Caco-2 (cell line): ENCODE measurements around the gene SOX9. TPM values are rescaled to one million over a fixed set of nuclear protein-coding genes. Genes with fewer than 3 reads are reported as not detected.

Source experiments
- BruUV-seq: library from RNA; stranded (reverse); fragments of 400-500 nt; replicated peaks from 2 replicates; lab custom pipeline; 2021; lab: Mats Ljungman, UMichigan
- CTCF ChIA-PET: fragments of 300-600 bp; sonication (Branson Sonifier 250); formaldehyde crosslinking; loops from one replicate; lab custom pipeline; 2022; ENCODE audit warnings: antibody characterized with exemption; lab: Charles Lee
- POLR2A ChIA-PET: fragments of 300-600 bp; sonication (Branson Sonifier 250); formaldehyde crosslinking; loops from one replicate; lab custom pipeline; 2022; ENCODE audit warnings: antibody characterized with exemption; lab: Charles Lee
- DNase-seq, 2 experiments: peaks; one replicate each; pipeline versions ENCODE4 v3.0.0 to v3.0.0-alpha.2; 2020 to 2022
- H3K27me3 ChIP-seq: replicated peaks from 2 replicates; pipeline ENCODE4 v1.6.0; 2011; ENCODE audit warnings: low read length; ENCODE audit not compliant: control insufficient read depth, insufficient read depth
- H3K36me3 ChIP-seq: 2 replicates; pipeline ENCODE4 v1.5.1; 2011; ENCODE audit warnings: low read length; ENCODE audit not compliant: control insufficient read depth, insufficient read depth
- H3K4me1 ChIP-seq: fragments of 250-450 bp; sonication (Bioruptor Pico); 2 replicates; pipeline ENCODE4 v1.5.1; 2020; ENCODE audit warnings: mild to moderate bottlenecking
- H3K4me3 ChIP-seq: 2 replicates; pipeline ENCODE4 v1.5.1; 2011; ENCODE audit warnings: low read depth, mild to moderate bottlenecking, control low read depth, low read length
- H3K9me3 ChIP-seq: fragments of 250-450 bp; sonication (Bioruptor Pico); 2 replicates; pipeline ENCODE4 v1.5.1; 2020; ENCODE audit warnings: mild to moderate bottlenecking, moderate library complexity
- H3K27ac Mint-ChIP-seq: one replicate; pipeline ENCODE4 v1.8.0; 2022; ENCODE audit warnings: mixed read lengths; ENCODE audit not compliant: unreplicated experiment
- H3K27me3 Mint-ChIP-seq: one replicate; pipeline ENCODE4 v1.8.0; 2022; ENCODE audit warnings: mixed read lengths; ENCODE audit not compliant: insufficient read depth, unreplicated experiment
- H3K36me3 Mint-ChIP-seq: one replicate; pipeline ENCODE4 v1.8.0; 2022; ENCODE audit warnings: mild to moderate bottlenecking, mixed read lengths; ENCODE audit not compliant: insufficient read depth, unreplicated experiment
- H3K4me1 Mint-ChIP-seq: one replicate; pipeline ENCODE4 v1.8.0; 2022; ENCODE audit warnings: low read depth, mixed read lengths; ENCODE audit not compliant: unreplicated experiment
- H3K4me3 Mint-ChIP-seq: one replicate; pipeline ENCODE4 v1.8.0; 2022; ENCODE audit warnings: mild to moderate bottlenecking, moderate library complexity, mixed read lengths; ENCODE audit not compliant: unreplicated experiment
- H3K9me3 Mint-ChIP-seq: one replicate; pipeline ENCODE4 v1.8.0; 2022; ENCODE audit warnings: mixed read lengths; ENCODE audit not compliant: unreplicated experiment
- intact Hi-C: fragments of 100-400 bp; cut with micrococcal nuclease; formaldehyde crosslinking; loops from one replicate; pipeline ENCODE4 v1.10.0; 2022; ENCODE audit not compliant: unreplicated experiment
- total RNA-seq: library from RNA; stranded (reverse); gene quantifications from 2 replicates; pipeline ENCODE4 v1.2.3, GENCODE V29; 2022
- TF ChIP-seq, protein P1 (sequence below), 2 experiments: fragments of 200-600 bp in 1 of 2; IDR thresholded peaks; 1 replicate in 1 of 2; 2 replicates in 1 of 2; pipeline versions ENCODE4 v1.5.1 to v1.8.0; 2011 to 2022; ENCODE audit warnings: antibody characterized with exemption in 1 of 2, control low read depth in 1 of 2, inconsistent platforms in 1 of 2, low read depth in 1 of 2, low read length in 1 of 2, mild to moderate bottlenecking in 1 of 2, moderate library complexity in 1 of 2; ENCODE audit not compliant: insufficient read depth in 1 of 2, severe bottlenecking in 1 of 2, unreplicated experiment in 1 of 2

The SOX9 gene
- total RNA-seq, 1 experiment from 2014 or later = 46.2 TPM

DNA sequence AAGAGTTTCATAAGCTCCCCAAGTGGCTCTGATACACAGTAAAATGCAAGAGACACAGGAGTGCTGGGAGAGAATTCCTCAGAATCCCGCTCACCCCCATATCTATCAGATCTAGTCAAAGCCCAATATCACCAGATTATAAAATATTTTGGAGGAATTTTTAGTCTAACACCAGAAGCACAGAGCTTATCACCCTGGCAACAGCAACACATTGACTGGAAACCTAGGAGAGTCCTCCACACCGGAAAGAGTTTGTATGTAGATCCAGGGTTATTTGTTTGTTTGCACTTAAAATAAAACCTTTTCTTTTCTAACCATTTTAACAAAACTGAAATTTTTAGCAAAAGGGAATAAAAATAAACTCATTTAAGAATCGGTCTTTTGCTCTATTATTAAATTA, 7.2 kb downstream of the SOX9 start:
- H3K27me3 Mint-ChIP-seq = no peaks in the 10 kb centered on the region
- no peaks in the 10 kb centered on the region for H3K9me3 Mint-ChIP-seq

DNA sequence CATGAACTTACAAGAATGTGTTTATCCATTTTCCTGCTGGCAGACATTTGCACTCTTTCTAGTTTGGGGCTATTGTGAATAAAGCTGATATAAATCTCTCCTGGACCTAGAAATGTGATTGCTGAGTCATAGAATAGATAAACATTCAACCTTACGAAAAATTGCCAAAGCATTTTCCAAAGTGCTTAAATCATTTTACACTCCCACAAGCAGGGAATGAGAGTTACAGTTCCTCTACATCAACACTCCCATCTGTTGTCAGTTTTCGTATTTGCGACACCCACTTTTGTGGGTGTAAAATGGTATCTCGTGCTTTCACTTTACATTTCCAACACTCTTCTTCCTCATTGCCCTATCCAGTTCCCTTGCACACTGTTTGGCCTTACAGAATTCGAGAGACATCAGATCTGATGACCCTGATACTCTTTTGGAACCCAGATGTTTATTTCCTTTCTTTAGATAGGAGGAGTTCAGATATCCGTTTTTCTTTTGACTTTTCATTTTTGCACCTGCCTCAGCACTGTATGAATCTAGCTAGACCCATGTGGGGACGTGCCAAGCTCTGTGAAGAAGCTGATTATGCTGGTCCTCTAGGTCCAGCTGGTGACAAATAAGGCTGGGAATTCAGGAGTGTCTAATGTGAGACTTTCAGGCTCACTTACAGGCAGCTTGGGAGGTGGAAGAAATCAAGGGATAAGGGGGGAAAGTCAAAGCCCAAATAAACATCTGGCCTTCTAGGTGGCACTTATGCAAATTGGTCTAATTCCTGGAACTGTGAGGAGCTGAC, 14.0 kb downstream of the SOX9 start:
- ChIA-PET POLR2A (no interaction called here), CTCF (no interaction called here)
- Mint-ChIP-seq H3K4me3 (no peak overlapping the region), H3K27me3 (no peaks in the 10 kb centered on the region), H3K36me3 (no peaks in the 10 kb centered on the region), H3K9me3 (no peaks in the 10 kb centered on the region), H3K27ac (no peak overlapping the region), H3K4me1 (no peaks in the 10 kb centered on the region)
- intact Hi-C loops = no loop called here
- Histone ChIP-seq H3K9me3 (no peaks in the 10 kb centered on the region), H3K36me3 (no peaks in the 10 kb centered on the region), H3K27me3 (no peaks in the 10 kb centered on the region), H3K4me3 (no peak overlapping the region), H3K4me1 (no peaks in the 10 kb centered on the region)
- TF ChIP-seq, protein P1, sequence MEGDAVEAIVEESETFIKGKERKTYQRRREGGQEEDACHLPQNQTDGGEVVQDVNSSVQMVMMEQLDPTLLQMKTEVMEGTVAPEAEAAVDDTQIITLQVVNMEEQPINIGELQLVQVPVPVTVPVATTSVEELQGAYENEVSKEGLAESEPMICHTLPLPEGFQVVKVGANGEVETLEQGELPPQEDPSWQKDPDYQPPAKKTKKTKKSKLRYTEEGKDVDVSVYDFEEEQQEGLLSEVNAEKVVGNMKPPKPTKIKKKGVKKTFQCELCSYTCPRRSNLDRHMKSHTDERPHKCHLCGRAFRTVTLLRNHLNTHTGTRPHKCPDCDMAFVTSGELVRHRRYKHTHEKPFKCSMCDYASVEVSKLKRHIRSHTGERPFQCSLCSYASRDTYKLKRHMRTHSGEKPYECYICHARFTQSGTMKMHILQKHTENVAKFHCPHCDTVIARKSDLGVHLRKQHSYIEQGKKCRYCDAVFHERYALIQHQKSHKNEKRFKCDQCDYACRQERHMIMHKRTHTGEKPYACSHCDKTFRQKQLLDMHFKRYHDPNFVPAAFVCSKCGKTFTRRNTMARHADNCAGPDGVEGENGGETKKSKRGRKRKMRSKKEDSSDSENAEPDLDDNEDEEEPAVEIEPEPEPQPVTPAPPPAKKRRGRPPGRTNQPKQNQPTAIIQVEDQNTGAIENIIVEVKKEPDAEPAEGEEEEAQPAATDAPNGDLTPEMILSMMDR (IDR thresholded peaks at IDR 0.05; ENCODE audit: insufficient read depth in 1 of 2, low read depth in 1 of 2, low read length in 1 of 2, severe bottlenecking in 1 of 2, unreplicated experiment in 1 of 2) = no peak
- no TSS peak for BruUV-seq
- no peak for DNase-seq

More for the DNA sequence above, 7.2 kb downstream of the SOX9 start:
- H3K36me3 ChIP-seq = peaks cover 1% of the 10 kb centered on the region; the same call in 1 of the 2 replicates
- ChIA-PET POLR2A (no interaction called here), CTCF (no interaction called here)
- H3K4me3 ChIP-seq = no peak overlapping the region
- peaks cover 19% of the 10 kb centered on the region for H3K4me1 ChIP-seq
- Mint-ChIP-seq H3K27ac (no peak overlapping the region), H3K4me1 (peaks cover 17% of the 10 kb centered on the region), H3K4me3 (no peak overlapping the region), H3K36me3 (peaks cover 29% of the 10 kb centered on the region)
- TF ChIP-seq, protein P1 (IDR thresholded peaks at IDR 0.05; ENCODE audit: insufficient read depth in 1 of 2, low read depth in 1 of 2, low read length in 1 of 2, severe bottlenecking in 1 of 2, unreplicated experiment in 1 of 2) = no peak
- intact Hi-C loops = no loop called here
- BruUV-seq = no TSS peak
- no peak for DNase-seq
- H3K9me3 ChIP-seq = no peaks in the 10 kb centered on the region
- H3K27me3 ChIP-seq = no peaks in the 10 kb centered on the region

DNA sequence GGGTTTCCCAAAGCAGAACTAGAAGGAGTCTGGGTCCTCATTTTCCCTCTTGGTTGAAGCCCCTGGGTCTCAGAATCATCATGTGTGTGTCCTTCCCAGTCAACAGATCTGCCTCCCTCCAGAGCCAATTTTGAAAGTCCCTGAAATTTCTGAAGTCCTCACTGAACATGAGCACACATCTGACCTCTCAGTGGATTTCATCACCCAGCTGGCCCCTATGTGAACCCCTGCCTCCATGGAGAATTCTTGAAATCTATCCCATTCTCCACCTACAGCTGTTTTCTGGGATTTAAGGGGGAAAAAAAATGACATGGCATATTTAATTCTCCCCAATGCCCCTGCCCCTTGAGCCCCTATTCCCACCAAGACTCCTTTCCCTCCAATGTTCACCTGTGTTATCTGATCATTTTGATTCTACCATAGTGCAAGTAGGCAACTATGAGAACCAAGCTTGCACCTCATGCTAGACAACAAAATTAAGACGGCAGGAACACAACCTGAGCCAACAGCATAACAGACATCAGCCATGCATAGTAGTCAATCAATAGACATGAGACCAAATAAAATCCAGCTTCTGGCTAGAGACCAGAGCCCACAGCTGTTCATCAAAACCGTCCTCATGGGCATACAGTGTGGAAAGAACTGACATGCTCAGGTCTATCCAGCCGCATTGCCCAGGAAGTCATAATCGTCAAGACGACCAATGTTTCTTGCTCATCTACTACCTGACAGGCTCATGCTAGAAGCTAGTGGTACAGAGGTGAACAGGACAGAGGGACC, 14.9 kb downstream of the SOX9 start:
- POLR2A ChIA-PET = no interaction called here
- intact Hi-C loops = no loop called here
- CTCF ChIA-PET = no interaction called here
- no peaks in the 10 kb centered on the region for H3K27me3 ChIP-seq
- Mint-ChIP-seq H3K4me3 (no peak overlapping the region), H3K27ac (no peak overlapping the region), H3K4me1 (no peaks in the 10 kb centered on the region), H3K36me3 (no peaks in the 10 kb centered on the region), H3K9me3 (no peaks in the 10 kb centered on the region), H3K27me3 (no peaks in the 10 kb centered on the region)
- no TSS peak for BruUV-seq
- DNase-seq = no peak
- TF ChIP-seq, protein P1 (IDR thresholded peaks at IDR 0.05; ENCODE audit: insufficient read depth in 1 of 2, low read depth in 1 of 2, low read length in 1 of 2, severe bottlenecking in 1 of 2, unreplicated experiment in 1 of 2) = no peak
- no peaks in the 10 kb centered on the region for H3K4me1 ChIP-seq
- no peaks in the 10 kb centered on the region for H3K36me3 ChIP-seq
- no peaks in the 10 kb centered on the region for H3K9me3 ChIP-seq
- no peak overlapping the region for H3K4me3 ChIP-seq
